Endothelial cell of hepatic sinusoid (primary cell): ENCODE data around the gene SPX.

ENCODE experiments used
- in situ Hi-C: cut with HindIII; loops from 2 replicates; pipeline ENCODE4 v1.10.0; 2017; ENCODE audit warnings: low sequenced_read_pairs

Gene SPX, protein sequence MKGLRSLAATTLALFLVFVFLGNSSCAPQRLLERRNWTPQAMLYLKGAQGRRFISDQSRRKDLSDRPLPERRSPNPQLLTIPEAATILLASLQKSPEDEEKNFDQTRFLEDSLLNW

DNA sequence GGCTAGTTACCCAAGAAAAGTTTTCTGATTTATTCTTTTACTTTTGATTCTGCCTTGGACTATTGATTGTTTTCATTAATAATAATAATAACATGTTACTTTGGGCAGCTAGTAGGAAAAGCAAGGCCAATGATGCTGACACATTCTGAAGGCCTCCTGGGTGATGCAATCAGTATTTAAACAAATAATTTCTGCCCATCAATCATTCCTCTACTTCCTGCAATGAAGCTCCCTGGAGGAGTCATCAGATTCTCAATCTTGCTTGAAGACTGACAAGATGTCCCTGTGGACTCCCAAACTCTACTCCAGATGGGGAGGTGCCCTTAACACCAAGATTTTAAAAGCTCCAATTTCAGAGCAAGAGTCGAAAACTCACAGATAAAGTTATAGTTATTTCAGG lies at the start of gene SPX:
Gene SPX (plus strand): TSS at position 244 of the 400 bp plus-strand sequence. CDS start 177 bp downstream, outside the sequence.
- in situ Hi-C loops = no loop called here

DNA sequence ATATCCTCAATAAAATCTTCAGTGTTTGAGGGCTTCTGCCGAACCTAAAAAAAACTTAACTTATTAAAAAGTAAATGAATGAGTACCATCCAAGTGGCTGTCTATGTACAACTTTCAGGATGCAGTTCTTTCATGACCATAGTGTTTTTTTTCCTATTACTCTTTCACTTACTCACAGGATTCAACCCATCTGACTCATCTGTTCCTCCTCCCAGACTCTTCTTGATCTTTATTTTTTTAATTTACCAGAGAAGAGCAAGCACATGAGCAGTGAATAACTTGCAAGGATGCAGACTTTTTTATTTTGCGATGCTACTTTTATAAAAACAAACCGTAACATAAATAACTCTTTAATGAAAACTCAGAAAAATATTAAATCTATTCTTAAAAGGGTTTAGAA lies 49.1 kb upstream of the SPX start:
- in situ Hi-C loops = no loop called here

DNA sequence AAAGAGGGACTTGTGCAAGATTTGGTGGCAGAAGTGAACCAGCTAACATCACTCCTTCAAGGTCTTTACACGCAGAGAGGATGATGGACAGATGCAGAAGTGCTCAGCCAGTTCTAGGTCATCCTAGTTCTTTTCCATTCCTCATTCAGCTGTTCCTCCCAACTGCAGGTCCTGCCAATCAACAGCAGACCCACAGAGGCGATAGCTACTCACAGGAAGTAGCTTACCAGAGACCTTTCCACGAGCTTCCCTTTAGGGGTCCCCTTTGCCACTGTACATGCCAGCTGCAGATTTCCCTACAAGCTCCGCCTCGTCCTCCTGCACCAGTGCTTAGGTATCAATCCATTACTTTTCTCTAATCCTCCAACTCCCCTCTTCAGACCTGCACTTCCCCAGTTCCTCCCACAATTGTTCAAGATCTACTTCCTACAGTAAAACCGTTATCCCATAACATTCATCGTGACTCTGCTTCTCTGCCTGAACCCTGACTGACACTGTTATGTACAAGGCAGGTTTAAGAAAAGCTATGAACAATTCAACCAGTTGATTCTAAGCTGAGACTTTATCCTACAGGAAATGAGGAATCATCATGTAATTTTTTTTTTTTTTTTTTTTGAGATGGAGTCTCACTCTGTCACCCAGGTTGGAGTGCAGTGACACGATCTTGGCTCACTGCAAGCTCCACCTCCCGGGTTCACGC lies 47.2 kb upstream of the SPX start:
- in situ Hi-C loops = no loop called here

DNA sequence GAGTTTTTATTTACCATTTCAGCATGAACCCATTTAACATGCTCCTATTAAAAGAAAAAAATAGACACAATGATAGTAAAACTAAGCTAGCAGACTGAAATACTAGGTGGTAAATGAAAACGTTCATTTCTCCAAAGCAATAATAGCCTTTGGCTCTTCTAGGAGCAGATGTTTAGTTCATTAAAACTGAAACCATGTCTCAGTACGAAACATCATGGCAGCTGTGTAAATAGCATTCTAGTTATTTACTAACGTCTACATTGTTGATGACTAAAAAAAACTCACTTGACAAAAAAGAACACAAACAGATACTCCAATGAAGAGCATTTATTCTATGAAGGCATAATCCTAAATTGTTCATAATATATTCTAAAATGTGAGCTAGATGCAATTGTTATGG lies 42.6 kb upstream of the SPX start:
- in situ Hi-C loops = no loop called here

DNA sequence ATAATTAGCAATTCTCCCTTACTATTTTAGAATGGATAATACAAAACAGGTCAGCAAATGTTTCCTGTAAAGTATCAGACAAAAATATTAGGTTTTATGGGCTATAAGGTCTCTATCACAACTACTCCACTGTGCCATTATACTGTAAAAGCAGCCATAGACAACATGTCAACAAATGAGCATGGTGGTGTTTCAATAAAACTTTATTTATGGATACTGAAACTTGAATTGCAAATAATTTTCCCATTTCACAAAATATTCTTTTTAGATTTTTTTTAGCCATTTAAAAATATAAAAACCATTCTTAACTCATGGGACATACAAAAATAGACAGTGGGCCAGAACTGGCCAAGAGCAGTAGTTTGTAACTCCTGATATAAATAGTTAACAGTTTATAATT lies 40.1 kb upstream of the SPX start:
- in situ Hi-C loops = no loop called here

DNA sequence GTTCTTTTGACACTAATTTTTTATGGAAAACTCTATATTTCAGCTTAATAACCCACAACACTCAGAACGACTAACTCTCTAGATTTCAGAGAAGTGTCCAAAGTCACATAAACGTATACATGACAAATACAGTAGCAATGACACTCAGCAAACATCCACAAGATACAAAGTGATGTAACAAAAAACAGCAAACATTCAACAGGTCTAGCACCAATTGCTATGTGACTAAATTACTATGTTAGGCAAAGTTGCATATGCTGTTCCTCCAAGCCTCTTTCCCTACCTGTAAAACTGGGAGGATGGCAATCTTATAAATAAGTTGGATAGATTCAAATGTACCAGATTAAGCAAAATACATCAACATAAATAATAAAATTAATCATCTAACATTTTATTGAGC lies 26.3 kb upstream of the SPX start:
- in situ Hi-C loops = no loop called here

DNA sequence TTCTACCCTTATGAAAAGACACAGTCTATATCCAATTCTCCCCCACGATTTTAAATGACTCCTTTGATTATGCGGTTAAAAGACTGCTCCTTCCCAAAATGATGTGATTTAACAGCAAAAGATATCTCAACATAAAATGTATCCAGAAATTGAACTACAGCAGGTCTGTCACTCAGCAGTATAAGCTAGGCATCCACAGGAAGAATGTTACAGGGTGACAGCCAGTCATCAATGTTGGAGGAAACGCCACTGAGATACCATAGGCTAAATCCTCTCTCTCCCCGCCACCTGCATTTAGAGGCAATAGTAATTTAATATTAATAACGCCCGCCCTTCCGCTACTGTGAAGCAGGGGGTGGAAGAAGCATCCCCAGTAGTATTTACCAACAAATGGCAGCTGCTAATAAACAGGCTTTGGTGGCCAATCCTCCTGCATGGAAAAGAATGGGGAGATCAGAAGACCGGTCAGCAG lies 25.3 kb upstream of the SPX start:
- in situ Hi-C loops = no loop called here

DNA sequence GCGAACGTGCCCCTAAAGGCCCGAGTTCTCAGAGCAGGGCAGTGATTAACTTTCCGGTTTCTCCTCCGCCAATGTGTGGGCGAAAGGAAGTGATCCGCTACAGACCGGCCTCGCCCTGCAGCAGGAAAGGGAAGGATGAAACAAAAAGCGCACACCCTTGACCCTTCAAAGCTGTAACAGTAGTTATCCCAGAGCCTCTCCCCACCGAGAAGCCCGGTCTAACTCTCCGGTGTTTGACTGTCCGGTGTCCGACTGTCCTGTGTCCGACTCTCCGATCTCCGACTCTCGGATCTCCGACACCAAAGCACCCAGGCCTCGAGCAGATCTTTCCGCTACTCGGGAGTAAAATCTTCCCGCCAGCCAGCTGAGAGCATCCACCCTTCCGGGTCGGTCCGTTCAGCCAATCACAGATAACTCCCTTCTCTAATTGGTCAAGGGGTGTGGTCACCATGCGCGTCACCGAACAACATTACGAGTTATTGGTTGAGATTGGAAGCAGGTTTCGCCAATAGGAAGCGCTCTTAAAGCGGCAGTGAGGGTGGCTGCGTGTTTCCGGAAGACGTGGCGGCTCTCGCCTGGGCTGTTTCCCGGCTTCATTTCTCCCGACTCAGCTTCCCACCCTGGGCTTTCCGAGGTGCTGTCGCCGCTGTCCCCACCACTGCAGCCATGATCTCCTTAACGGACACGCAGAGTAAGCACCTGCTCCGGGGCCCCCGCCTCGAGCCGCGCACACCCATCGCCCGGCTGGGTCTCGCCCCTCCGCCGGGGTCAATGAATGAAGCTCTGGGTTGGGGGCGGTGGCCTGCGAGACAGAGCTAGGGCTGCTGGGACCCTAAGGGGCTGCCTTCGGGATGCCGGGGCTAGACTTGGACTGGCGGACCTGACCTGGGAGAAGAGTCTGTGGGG lies 24.6 kb upstream of the SPX start, which contains the start of the genes GOLT1B and RECQL:
Gene GOLT1B (plus strand): TSS at position 532 of the 906 bp plus-strand sequence. CDS start 135 bp downstream, at position 667.
Gene RECQL (minus strand): TSS at position 378 of the 906 bp plus-strand sequence. CDS start 2,065 bp downstream, outside the sequence.
- in situ Hi-C loops = no loop called here

DNA sequence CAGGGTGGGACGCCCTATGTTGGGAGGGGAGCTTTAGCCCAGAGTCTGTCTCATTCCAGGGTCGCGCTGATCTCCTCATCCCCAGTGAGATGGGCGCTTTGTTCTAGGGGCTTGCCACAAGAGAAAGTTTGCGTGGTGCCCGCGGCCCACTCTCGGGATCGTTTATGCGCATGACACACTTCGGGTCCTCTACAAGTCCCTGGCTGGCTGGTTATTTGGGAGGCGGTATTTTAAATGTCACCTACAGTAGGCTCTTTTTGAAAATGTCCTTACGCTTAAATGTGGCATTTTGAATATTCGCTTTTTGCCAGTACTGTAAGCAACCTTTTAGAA lies 24.0 kb upstream of the SPX start:
- in situ Hi-C loops = no loop called here

DNA sequence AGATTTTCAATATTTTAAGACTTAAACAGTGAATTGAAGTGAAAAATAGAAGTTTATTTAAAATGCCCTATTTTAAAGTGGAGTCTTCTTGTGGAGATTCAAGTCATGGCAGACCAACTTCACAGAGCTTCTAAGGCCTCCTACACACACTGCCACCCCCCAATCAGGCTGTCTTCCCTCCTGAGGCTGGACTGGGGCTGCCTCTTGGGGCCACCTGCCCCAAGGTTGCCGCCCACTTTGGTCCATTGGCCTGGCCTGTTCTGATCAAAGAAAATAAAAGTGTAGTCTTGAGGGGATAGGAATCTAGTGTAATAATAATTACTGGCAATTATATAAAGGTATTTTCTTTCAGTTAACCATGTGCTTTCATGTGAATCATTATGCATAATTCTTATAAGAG lies 23.2 kb upstream of the SPX start:
- in situ Hi-C loops = no loop called here

DNA sequence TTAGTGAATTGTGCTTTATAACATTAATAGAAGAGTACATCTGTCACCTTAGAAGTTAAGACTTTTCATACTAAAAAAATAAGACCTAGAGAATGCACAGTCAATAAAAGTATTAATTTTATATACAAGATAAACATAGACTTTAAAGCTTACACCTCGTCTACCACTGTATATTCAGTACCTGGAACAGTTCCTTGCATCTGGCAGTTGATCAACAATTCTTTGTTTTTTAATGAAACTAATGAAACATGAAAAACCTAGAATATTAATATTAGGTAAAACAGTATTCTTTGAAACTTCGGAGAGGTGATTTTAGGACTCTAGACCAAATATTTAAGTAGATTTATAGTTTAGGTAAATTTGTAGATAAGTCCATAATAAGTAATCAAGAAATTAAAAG lies 20.2 kb upstream of the SPX start:
- in situ Hi-C loops = no loop called here

DNA sequence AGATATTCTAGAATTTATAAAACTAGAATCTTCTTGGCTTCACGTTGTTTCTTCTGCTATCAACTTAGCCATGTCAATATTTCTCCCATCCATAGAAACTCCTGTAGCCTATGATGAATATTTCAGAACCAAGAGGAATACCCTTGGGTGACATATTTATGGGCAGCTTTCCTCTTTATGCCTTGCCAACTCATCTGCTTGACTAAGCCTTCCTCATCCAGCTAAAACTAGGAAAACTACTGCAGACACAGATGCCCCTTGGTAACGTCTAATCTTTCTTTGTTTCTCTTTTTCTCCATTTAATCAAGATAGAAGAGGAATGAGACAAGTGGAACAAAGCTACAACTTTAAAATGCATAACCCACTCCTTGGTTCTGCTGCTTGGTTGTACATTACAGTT lies 18.2 kb upstream of the SPX start:
- in situ Hi-C loops = no loop called here

DNA sequence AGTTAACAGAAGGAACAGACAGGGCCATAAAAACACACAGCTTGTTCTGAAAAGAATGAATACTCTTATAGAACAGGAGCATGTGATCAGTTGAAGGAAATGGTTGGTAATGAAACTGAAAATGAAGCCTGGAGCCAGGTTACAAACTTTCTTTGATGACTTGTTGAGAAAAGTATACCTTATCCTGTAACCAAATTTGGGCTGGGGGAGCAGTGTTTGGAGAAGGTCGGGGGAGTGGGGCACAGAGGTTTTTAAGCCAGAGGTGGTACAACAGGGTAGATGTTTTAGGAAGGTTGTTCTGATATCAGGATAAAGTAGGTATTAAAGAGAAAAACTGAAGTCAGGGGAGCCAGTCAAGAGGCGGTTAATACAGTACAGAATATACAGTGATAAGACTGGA lies 16.3 kb upstream of the SPX start:
- in situ Hi-C loops = no loop called here

DNA sequence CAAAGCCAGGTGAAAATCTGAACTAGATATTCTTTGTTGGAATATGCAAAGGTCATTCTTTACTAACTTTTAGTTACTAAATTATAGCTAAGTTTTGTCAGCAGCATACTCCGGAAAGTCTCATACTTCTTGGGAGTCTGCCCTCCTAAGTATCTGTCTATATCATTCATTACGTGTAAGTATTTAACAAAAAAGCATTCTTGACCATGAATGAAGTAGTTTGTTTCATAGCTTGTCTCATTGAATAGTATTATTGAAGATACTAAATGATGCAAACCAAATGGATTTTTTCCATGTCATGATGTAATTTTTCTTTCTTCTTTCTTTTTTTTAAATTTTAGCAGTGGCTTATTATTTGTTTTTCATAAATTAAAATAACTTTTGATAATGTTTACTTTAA lies 9.8 kb upstream of the SPX start:
- in situ Hi-C loops = no loop called here

DNA sequence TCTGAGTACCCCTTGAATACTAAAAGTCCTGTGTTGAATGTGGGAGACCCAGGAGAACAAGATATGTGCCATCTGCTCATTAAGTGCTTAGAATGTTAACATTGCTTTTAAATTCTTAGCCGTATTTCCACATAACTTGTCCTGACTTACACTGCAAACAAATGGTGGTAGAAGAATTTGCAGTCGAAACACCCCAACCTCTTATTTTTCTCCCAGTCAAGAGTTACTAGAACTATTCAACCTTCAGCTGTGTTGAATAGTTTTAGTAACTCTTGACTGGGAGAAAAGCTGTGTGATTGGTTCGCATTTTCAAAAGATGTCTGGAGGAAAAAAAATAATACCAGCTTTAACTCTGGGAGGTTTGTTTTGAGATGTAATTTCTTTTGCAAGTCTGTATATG lies 7.6 kb upstream of the SPX start:
- in situ Hi-C loops = no loop called here

DNA sequence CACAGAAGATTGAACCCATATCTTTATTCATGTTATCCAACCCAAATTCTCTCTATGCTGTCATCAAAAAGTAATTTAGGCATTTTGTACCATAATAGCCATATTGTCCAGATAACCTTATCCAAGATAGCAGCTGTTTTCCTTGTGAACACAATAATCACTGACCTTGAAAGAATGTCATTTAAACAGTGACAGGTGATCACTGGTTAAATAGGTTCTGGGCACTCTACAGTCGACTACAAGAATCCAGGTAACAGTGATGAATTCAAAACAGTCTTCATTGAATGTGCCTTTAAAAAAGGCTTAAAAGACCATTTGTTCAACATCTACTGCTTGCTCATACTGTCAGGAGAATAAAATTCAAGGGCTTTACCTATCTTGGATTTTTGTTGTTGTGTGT lies 4.6 kb upstream of the SPX start:
- in situ Hi-C loops = no loop called here

DNA sequence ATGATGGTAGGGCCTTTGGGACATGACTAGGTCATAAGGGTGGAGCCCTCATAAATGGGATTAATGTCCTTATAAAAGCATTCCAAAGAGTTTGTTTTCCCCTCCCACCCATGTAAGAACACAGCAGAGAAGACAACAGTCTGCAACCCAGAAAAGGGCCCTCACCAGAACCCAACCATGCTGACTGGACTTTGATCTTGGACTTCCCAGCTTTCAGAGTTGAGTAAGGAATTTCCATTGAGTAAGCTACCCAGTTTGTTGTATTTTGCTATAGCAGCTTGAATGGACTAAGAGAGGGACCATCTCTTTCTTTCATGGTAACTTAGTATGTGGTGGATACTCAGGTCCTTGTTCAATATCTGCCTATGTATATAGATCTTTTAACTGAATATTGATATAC lies 2.9 kb upstream of the SPX start:
- in situ Hi-C loops = no loop called here

DNA sequence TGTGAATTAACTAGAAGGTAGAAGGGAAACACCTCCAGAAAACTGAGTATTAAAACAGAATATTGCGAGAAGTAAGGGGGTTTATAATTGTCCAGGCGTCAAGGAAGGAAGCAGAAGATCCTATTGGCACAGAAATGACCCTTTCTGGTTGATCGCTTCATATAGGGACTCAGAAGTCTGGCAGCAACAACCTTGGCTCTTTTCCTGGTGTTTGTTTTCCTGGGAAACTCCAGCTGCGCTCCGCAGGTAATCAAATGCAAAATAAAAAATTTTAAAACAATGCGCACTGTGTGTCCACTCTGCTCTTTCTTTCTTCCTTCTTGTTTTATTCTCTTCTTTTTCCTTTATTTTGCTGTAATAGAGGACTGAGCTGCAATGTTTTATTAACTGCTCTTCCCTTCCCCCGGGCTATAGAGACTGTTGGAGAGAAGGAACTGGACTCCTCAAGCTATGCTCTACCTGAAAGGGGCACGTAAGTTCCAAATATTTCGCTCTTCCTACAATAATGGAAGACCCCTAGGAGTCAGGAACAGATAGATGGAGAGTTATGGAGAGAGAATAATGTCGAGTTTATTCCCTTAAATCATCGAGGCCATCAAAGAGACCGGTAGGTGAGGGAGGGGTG lies 737 bp downstream of the SPX start:
- in situ Hi-C loops = no loop called here

DNA sequence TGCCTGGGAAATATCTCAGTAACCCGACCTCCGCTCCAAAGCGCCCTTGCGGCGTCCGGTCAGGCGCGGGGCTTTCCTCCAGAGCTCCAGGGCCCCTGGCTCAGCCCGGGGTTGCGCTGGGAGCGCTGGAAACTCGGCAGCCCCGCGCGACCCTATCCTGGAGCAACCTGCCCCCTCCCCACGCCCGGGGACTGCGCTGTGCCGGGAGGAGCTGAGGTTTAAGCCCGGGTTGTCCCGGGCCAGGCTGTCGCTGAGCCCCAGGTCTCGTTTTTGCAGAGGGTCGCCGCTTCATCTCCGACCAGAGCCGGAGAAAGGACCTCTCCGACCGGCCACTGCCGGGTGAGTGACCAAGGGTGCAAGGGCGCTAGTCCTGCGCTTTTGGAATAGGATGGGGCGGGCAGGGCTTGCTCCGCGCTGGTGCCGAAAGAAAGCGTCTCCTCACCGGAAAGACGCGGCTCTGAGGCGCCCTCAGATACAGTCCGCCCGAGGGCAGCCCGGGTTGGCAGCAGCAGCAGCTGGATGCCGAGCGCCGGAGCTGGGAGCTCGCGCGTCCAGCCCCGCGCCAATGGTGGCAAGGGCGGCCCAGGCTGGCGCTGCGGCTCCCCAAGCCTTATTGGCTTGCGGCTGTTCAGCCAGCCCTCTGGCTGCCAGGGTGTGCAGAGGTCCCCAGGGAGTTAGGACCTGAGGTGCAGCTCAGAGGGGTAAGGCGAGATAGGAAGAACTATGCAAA lies 1.5 kb downstream of the SPX start:
- in situ Hi-C loops = no loop called here

DNA sequence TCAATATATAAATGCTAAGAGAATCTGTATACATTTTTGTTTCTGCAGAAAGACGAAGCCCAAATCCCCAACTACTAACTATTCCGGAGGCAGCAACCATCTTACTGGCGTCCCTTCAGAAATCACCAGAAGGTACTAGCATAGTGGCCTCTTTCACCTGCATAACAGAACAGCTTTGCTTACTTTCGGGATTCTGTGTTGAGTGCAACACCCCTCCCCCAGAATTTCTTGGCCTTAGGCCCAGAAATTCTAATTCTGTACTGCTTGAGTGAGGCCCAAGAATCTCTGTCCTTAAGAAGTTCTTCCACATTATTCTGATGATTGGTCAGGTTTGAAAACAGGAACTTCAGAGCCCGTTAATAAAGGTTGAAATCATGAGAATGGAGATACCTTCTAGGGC lies 2.9 kb downstream of the SPX start:
- in situ Hi-C loops = no loop called here

DNA sequence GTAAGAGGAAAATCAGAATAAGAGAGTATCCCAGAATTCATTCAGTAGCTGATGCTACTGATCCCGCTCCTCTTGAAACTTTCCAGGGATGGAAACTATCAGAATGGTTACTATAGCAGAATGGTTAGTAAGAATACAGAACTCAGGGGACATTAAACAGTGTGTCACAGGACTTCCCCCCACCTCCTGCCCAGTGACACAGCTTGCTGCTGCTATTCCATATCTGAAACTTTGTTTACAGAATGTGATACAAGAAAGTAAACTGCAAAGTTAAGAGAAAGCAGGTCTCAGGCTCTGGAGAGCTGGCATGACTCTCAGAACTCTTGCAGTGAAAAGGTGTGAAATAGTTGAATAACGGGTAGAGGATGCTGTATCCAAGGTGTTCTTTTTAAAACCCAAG lies 3.4 kb downstream of the SPX start:
- in situ Hi-C loops = no loop called here
